ENCODE data around the gene RTEL1. TPM values are rescaled to one million over a fixed set of nuclear protein-coding genes. Genes with fewer than 3 reads are reported as not detected.

The RTEL1 gene
- total RNA-seq, 2 experiments from 2014 or later = 25.5 to 27.6 TPM

GRCh38 chr20:63742381-63743024, 84.4 kb downstream of the RTEL1 start:
- no peaks in the 10 kb centered on the region for H3K9me3 Mint-ChIP-seq
- Histone ChIP-seq H3K4me3 (ENCODE audit: low read length) (no peak overlapping the region), H3K27me3 (ENCODE audit: control insufficient read depth in 1 of 2, insufficient read depth in 2 of 2, low read length in 2 of 2) (no peaks in the 10 kb centered on the region), H3K4me1 (ENCODE audit: insufficient read depth, low read length) (peaks cover 32% of the 10 kb centered on the region), H3K27ac (ENCODE audit: low read depth in 1 of 2, low read length in 2 of 2) (no peak overlapping the region), H3K36me3 (ENCODE audit: insufficient read depth, low read length) (peaks cover 40% of the 10 kb centered on the region), H3K9me3 (ENCODE audit: control insufficient read depth in 1 of 2, insufficient read depth in 1 of 2, low read length in 2 of 2) (no peaks in the 10 kb centered on the region)
- peaks cover 6% of the 10 kb centered on the region for H3K4me1 Mint-ChIP-seq (ENCODE audit: low read depth)
- ChIA-PET CTCF (interaction anchor here (1.2 to 1.9 kb wide), 2 partner anchors 35 to 36 kb away, joined by 3 to 5 read pairs; partner anchors contain the start of genes ARFRP1 and ZGPAT), POLR2A (interaction anchor here (0.9 to 9.9 kb wide), 4 partner anchors 8 to 222 kb away, joined by 3 to 168 read pairs (median 61); partner anchors contain the start of genes ARFRP1, PPDPF, RTEL1 and ZGPAT)
- no peak overlapping the region for H3K27ac Mint-ChIP-seq
- peak in 1 of 14 experiments; percentile 32 for DNase-seq
- intact Hi-C loops (cut with DNase I, micrococcal nuclease) = loop anchor here in 1 of 2 experiments (5.0 kb wide), 1 partner anchor 85 kb away; the partner anchor contains the start of gene RTEL1
- no peak for ATAC-seq (ENCODE audit: poor library complexity)
- H3K4me3 Mint-ChIP-seq = no peak overlapping the region
- no peak for TF ChIP-seq CTCF (IDR thresholded peaks at IDR 0.05)
- H3K27me3 Mint-ChIP-seq = no peaks in the 10 kb centered on the region
- H3K36me3 Mint-ChIP-seq (ENCODE audit: low read depth) = peaks cover 7% of the 10 kb centered on the region

- no peak overlapping the region for H3K27ac Mint-ChIP-seq
- CTCF ChIA-PET = interaction anchor here (1.2 to 1.9 kb wide), 2 partner anchors 35 to 37 kb away, joined by 3 to 5 read pairs; partner anchors contain the start of genes ARFRP1 and ZGPAT
These were observed 85.3 kb downstream of the RTEL1 start for GRCh38 chr20:63743210-63743970.

More at GRCh38 chr20:63743210-63743970, 85.3 kb downstream of the RTEL1 start:
- Mint-ChIP-seq H3K27me3 (no peaks in the 10 kb centered on the region), H3K4me1 (ENCODE audit: low read depth) (peaks cover 6% of the 10 kb centered on the region), H3K36me3 (ENCODE audit: low read depth) (peaks cover 7% of the 10 kb centered on the region), H3K4me3 (peak overlapping the region; percentile 54), H3K9me3 (no peaks in the 10 kb centered on the region)
- H3K27me3 ChIP-seq (ENCODE audit: control insufficient read depth in 1 of 2, insufficient read depth in 2 of 2, low read length in 2 of 2) = no peaks in the 10 kb centered on the region
- no peak overlapping the region for H3K4me3 ChIP-seq (ENCODE audit: low read length)
- POLR2A ChIA-PET = interaction anchor here (1.1 kb wide), 1 partner anchor 223 kb away, joined by 4 read pairs; the partner anchor contains the start of gene PPDPF
- TF ChIP-seq CTCF (IDR thresholded peaks at IDR 0.05) = no peak
- no peak for DNase-seq
- no peak for ATAC-seq (ENCODE audit: poor library complexity)
- H3K27ac ChIP-seq (ENCODE audit: low read depth in 1 of 2, low read length in 2 of 2) = no peak overlapping the region
- H3K9me3 ChIP-seq (ENCODE audit: control insufficient read depth in 1 of 2, insufficient read depth in 1 of 2, low read length in 2 of 2) = no peaks in the 10 kb centered on the region
- H3K36me3 ChIP-seq (ENCODE audit: insufficient read depth, low read length) = peaks cover 36% of the 10 kb centered on the region
- H3K4me1 ChIP-seq (ENCODE audit: insufficient read depth, low read length) = peaks cover 30% of the 10 kb centered on the region
- intact Hi-C loops (cut with DNase I, micrococcal nuclease) = loop anchor here in 1 of 2 experiments (5.0 kb wide), 1 partner anchor 86 kb away; the partner anchor contains the start of gene RTEL1

All from CD4-positive, alpha-beta T cell (primary cell).